NT2/D1 (cell line): ENCODE data around the gene SMARCC2.

Source experiments
- DNase-seq: peaks from one replicate; pipeline ENCODE4 v3.0.0-alpha.2; 2011; ENCODE audit warnings: low read depth, low spot score
- H3K27me3 ChIP-seq: 2 replicates; pipeline ENCODE4 v1.6.0; 2011; ENCODE audit warnings: mild to moderate bottlenecking; ENCODE audit not compliant: insufficient read length, insufficient read depth
- H3K36me3 ChIP-seq: 2 replicates; pipeline ENCODE4 v1.6.1; 2011; ENCODE audit warnings: mild to moderate bottlenecking, low read length, mixed read lengths; ENCODE audit not compliant: insufficient read depth, insufficient read length
- H3K4me1 ChIP-seq: 2 replicates; pipeline ENCODE4 v1.5.1; 2011; ENCODE audit not compliant: insufficient read depth, insufficient read length
- H3K4me3 ChIP-seq: 2 replicates; pipeline ENCODE4 v1.5.1; 2011; ENCODE audit warnings: low read depth; ENCODE audit not compliant: insufficient read length
- H3K9ac ChIP-seq: 2 replicates; pipeline ENCODE4 v1.6.0; 2011; ENCODE audit warnings: low read depth; ENCODE audit not compliant: insufficient read length
- H3K9me3 ChIP-seq: 2 replicates; pipeline ENCODE4 v1.5.1; 2011; ENCODE audit warnings: mild to moderate bottlenecking, low read length; ENCODE audit not compliant: insufficient read depth
- SUZ12 ChIP-seq: IDR thresholded peaks from 2 replicates; pipeline ENCODE4 v1.6.1; 2011; ENCODE audit not compliant: insufficient read length, insufficient read depth; ENCODE audit errors: extremely low read depth
- YY1 ChIP-seq: IDR thresholded peaks from 2 replicates; pipeline ENCODE4 v1.6.1; 2011; ENCODE audit not compliant: insufficient read length, insufficient read depth
- ZNF274 ChIP-seq: IDR thresholded peaks from 2 replicates; pipeline ENCODE4 v1.6.1; 2011; ENCODE audit warnings: mild to moderate bottlenecking, low read depth, low read length

Gene SMARCC2

GRCh38 chr12:56143870-56144269 is 45.4 kb downstream of the SMARCC2 start:
- TF ChIP-seq ZNF274 (no peak), YY1 (no peak), SUZ12 (no peak)
- no peaks in the 10 kb centered on the region for H3K4me1 ChIP-seq
- H3K27me3 ChIP-seq = no peaks in the 10 kb centered on the region
- H3K4me3 ChIP-seq = no peak overlapping the region
- no peaks in the 10 kb centered on the region for H3K9me3 ChIP-seq
- DNase-seq = no peak
- no peak overlapping the region for H3K9ac ChIP-seq
- peaks cover 56% of the 10 kb centered on the region for H3K36me3 ChIP-seq

- Histone ChIP-seq H3K4me1 (no peaks in the 10 kb centered on the region), H3K9me3 (no peaks in the 10 kb centered on the region), H3K9ac (no peak overlapping the region), H3K4me3 (no peak overlapping the region), H3K36me3 (peaks cover 63% of the 10 kb centered on the region), H3K27me3 (no peaks in the 10 kb centered on the region)
- TF ChIP-seq ZNF274 (no peak), YY1 (no peak), SUZ12 (no peak)
- no peak for DNase-seq
Observed at GRCh38 chr12:56143217-56143616, 46.1 kb downstream of the SMARCC2 start.

GRCh38 chr12:56141946-56142784 is 47.1 kb downstream of the SMARCC2 start:
- TF ChIP-seq YY1 = no peak
- TF ChIP-seq ZNF274 = no peak
- TF ChIP-seq SUZ12 = no peak
- Histone ChIP-seq H3K36me3 (peaks cover 73% of the 10 kb centered on the region), H3K9me3 (no peaks in the 10 kb centered on the region), H3K9ac (no peak overlapping the region), H3K27me3 (no peaks in the 10 kb centered on the region), H3K4me1 (no peaks in the 10 kb centered on the region), H3K4me3 (no peak overlapping the region)
- no peak for DNase-seq

GRCh38 chr12:56137853-56138571 is 51.3 kb downstream of the SMARCC2 start:
- DNase-seq = no peak
- Histone ChIP-seq H3K27me3 (no peaks in the 10 kb centered on the region), H3K9me3 (no peaks in the 10 kb centered on the region), H3K9ac (no peak overlapping the region), H3K4me3 (no peak overlapping the region), H3K4me1 (no peaks in the 10 kb centered on the region), H3K36me3 (peaks cover 87% of the 10 kb centered on the region)
- TF ChIP-seq ZNF274 (no peak), SUZ12 (no peak), YY1 (no peak)

- no peaks in the 10 kb centered on the region for H3K4me1 ChIP-seq
- H3K27me3 ChIP-seq = no peaks in the 10 kb centered on the region
- H3K9me3 ChIP-seq = peaks cover 15% of the 10 kb centered on the region
- DNase-seq = no peak
- no peak overlapping the region for H3K4me3 ChIP-seq
- no peak overlapping the region for H3K9ac ChIP-seq
- peaks cover 93% of the 10 kb centered on the region for H3K36me3 ChIP-seq
- TF ChIP-seq YY1 = no peak
- no peak for TF ChIP-seq SUZ12
- TF ChIP-seq ZNF274 = no peak
Observed at GRCh38 chr12:56134897-56135296, 54.4 kb downstream of the SMARCC2 start.

- DNase-seq = no peak
- no peak overlapping the region for H3K4me3 ChIP-seq
- H3K4me1 ChIP-seq = peaks cover 6% of the 10 kb centered on the region
- no peaks in the 10 kb centered on the region for H3K27me3 ChIP-seq
- TF ChIP-seq ZNF274 (no peak), SUZ12 (no peak), YY1 (no peak)
- H3K9ac ChIP-seq = no peak overlapping the region
- peaks cover 15% of the 10 kb centered on the region for H3K9me3 ChIP-seq
- H3K36me3 ChIP-seq = peaks cover 53% of the 10 kb centered on the region
Observed at GRCh38 chr12:56130876-56131275, 58.4 kb downstream of the SMARCC2 start.

- Histone ChIP-seq H3K27me3 (no peaks in the 10 kb centered on the region), H3K4me3 (no peak overlapping the region), H3K36me3 (peaks cover 47% of the 10 kb centered on the region), H3K9ac (peak overlapping the region; percentile 98), H3K9me3 (peaks cover 15% of the 10 kb centered on the region), H3K4me1 (peaks cover 6% of the 10 kb centered on the region)
- no peak for DNase-seq
- TF ChIP-seq ZNF274 = no peak
- no peak for TF ChIP-seq YY1
- no peak for TF ChIP-seq SUZ12
Observed at GRCh38 chr12:56129942-56130495, 59.3 kb downstream of the SMARCC2 start.
